CD8-positive, alpha-beta memory T cell (primary cell): Measurements from ENCODE around the gene NR4A1. TPM values are rescaled to one million over a fixed set of nuclear protein-coding genes. Genes with fewer than 3 reads are reported as not detected.

Experiments used
- CTCF ChIA-PET: fragments of 350-600 bp; sonication (Branson Sonifier 250); formaldehyde crosslinking; loops from one replicate; lab custom pipeline; 2021; ENCODE audit warnings: antibody characterized with exemption; lab: Charles Lee
- POLR2A ChIA-PET: fragments of 350-600 bp; sonication (Branson Sonifier 250); formaldehyde crosslinking; loops from one replicate; lab custom pipeline; 2021; ENCODE audit warnings: antibody characterized with exemption; lab: Charles Lee
- DNase-seq, 5 donors: peaks; one replicate each; pipeline versions ENCODE4 v3.0.0 to v3.0.0-alpha.2; 2020 to 2022; ENCODE audit warnings: mixed read lengths in 1 of 5
- H3K27ac ChIP-seq: one replicate; pipeline ENCODE4 v1.7.0; 2013; ENCODE audit warnings: low read depth, mild to moderate bottlenecking, low read length, moderate library complexity
- H3K27me3 ChIP-seq: 2 replicates; pipeline ENCODE4 v1.7.0; 2013; ENCODE audit warnings: low read length, mild to moderate bottlenecking; ENCODE audit not compliant: insufficient read depth, poor library complexity, severe bottlenecking
- H3K36me3 ChIP-seq: 2 replicates; pipeline ENCODE4 v1.7.0; 2013; ENCODE audit warnings: mild to moderate bottlenecking, low read length, moderate library complexity; ENCODE audit not compliant: insufficient read depth
- H3K4me1 ChIP-seq: 2 replicates; pipeline ENCODE4 v1.7.0; 2013; ENCODE audit warnings: mild to moderate bottlenecking, low read length, moderate library complexity; ENCODE audit not compliant: insufficient read depth
- H3K4me3 ChIP-seq: 2 replicates; pipeline ENCODE4 v1.7.0; 2013; ENCODE audit warnings: mild to moderate bottlenecking, low read length
- H3K9me3 ChIP-seq: 2 replicates; pipeline ENCODE4 v1.7.0; 2013; ENCODE audit warnings: mild to moderate bottlenecking, low read length
- H3K27ac Mint-ChIP-seq, 8 donors: one replicate each; pipeline ENCODE4 v1.8.0; 2020 to 2021; ENCODE audit warnings: mixed read lengths in 8 of 8, mild to moderate bottlenecking in 6 of 8, inconsistent platforms in 3 of 8, moderate library complexity in 3 of 8
- H3K27me3 Mint-ChIP-seq, 2 donors: one replicate each; pipeline ENCODE4 v1.8.0; 2020 to 2021; ENCODE audit warnings: mixed read lengths in 2 of 2, mild to moderate bottlenecking in 1 of 2, moderate library complexity in 1 of 2
- H3K36me3 Mint-ChIP-seq, 3 donors: one replicate each; pipeline ENCODE4 v1.8.0; 2020 to 2021; ENCODE audit warnings: mixed read lengths in 3 of 3, inconsistent platforms in 1 of 3, mild to moderate bottlenecking in 1 of 3
- H3K4me1 Mint-ChIP-seq, 3 donors: one replicate each; pipeline ENCODE4 v1.8.0; 2020 to 2021; ENCODE audit warnings: mixed read lengths in 3 of 3, inconsistent platforms in 1 of 3, mild to moderate bottlenecking in 1 of 3
- H3K4me3 Mint-ChIP-seq, 7 donors: one replicate each; pipeline ENCODE4 v1.8.0; 2020 to 2021; ENCODE audit warnings: mixed read lengths in 7 of 7, mild to moderate bottlenecking in 6 of 7, moderate library complexity in 4 of 7, inconsistent platforms in 2 of 7
- H3K9me3 Mint-ChIP-seq, 5 donors: one replicate each; pipeline ENCODE4 v1.8.0; 2020 to 2022; ENCODE audit warnings: mixed read lengths in 5 of 5, mild to moderate bottlenecking in 3 of 5, moderate library complexity in 2 of 5, inconsistent platforms in 1 of 5
- polyA plus RNA-seq: library from polyadenylated mRNA; unstranded; fragments of 300-500 nt; fragmentation: Illumina TruSeq; gene quantifications from one replicate; pipeline ENCODE4 v1.2.3, GENCODE V29; 2021
- total RNA-seq, 2 experiments: library from RNA; stranded (reverse); gene quantifications; one replicate each; pipeline ENCODE4 v1.2.3, GENCODE V29; 2021

Gene NR4A1
- total and polyA plus RNA-seq, 3 experiments from 2014 or later = 0.84 to 23.4 (median 20.4) TPM

- Mint-ChIP-seq H3K4me3 (no peak overlapping the region), H3K27me3 (peaks cover 7 to 20% of the 10 kb centered on the region in 2 donors), H3K27ac (peak overlapping the region in 1 of 8 donors; percentile 75), H3K9me3 (no peaks in the 10 kb centered on the region), H3K4me1 (no peaks in the 10 kb centered on the region), H3K36me3 (peaks cover 0 to under 1% (median 0%) of the 10 kb centered on the region in 3 donors)
- POLR2A ChIA-PET = no interaction called here
- Histone ChIP-seq H3K4me1 (no peaks in the 10 kb centered on the region), H3K27ac (no peak overlapping the region), H3K9me3 (no peaks in the 10 kb centered on the region), H3K27me3 (no peaks in the 10 kb centered on the region), H3K36me3 (no peaks in the 10 kb centered on the region), H3K4me3 (no peak overlapping the region)
- CTCF ChIA-PET = interaction anchor here (1.9 to 3.1 kb wide), 2 partner anchors 19 to 38 kb away, joined by 4 to 14 read pairs; no protein-coding TSS in a partner anchor
- no peak for DNase-seq
Measured at GRCh38 chr12:52063082-52063924, 12.1 kb downstream of the NR4A1 start.

- H3K4me3 Mint-ChIP-seq = no peak overlapping the region
- CTCF ChIA-PET = interaction anchor here (0.9 to 25.6 kb wide), 2 partner anchors 37 to 72 kb away, joined by 3 to 580 read pairs; no protein-coding TSS in a partner anchor
- H3K27me3 Mint-ChIP-seq = peaks cover 7 to 20% of the 10 kb centered on the region in 2 donors
Measured at GRCh38 chr12:52063981-52064649, 12.9 kb downstream of the NR4A1 start.

GRCh38 chr12:52066346-52067080 is 15.3 kb downstream of the NR4A1 start:
- peaks cover 21 to 25% (median 25%) of the 10 kb centered on the region in 3 donors for H3K4me1 Mint-ChIP-seq
- peaks cover 7 to 20% of the 10 kb centered on the region in 2 donors for H3K27me3 Mint-ChIP-seq
- peaks cover 17% of the 10 kb centered on the region for H3K4me1 ChIP-seq
- CTCF ChIA-PET = interaction anchor here (1.1 to 25.6 kb wide), 2 partner anchors 11 to 40 kb away, joined by 4 to 580 read pairs; no protein-coding TSS in a partner anchor
- no peaks in the 10 kb centered on the region for H3K27me3 ChIP-seq
- no peaks in the 10 kb centered on the region for H3K9me3 Mint-ChIP-seq
- no peak overlapping the region for H3K27ac ChIP-seq
- H3K36me3 ChIP-seq = no peaks in the 10 kb centered on the region
- H3K4me3 Mint-ChIP-seq = peak overlapping the region in 1 of 7 donors; percentile 48
- H3K36me3 Mint-ChIP-seq = peaks cover 0 to 10% (median 0%) of the 10 kb centered on the region in 3 donors
- no peak for DNase-seq
- no peak overlapping the region for H3K4me3 ChIP-seq
- POLR2A ChIA-PET = no interaction called here
- no peaks in the 10 kb centered on the region for H3K9me3 ChIP-seq
- H3K27ac Mint-ChIP-seq = peak overlapping the region in 4 of 8 donors; percentile 12 to 61 (median 34)

More at GRCh38 chr12:52063981-52064649, 12.9 kb downstream of the NR4A1 start:
- H3K27ac ChIP-seq = no peak overlapping the region
- DNase-seq = no peak
- POLR2A ChIA-PET = interaction anchor here (0.7 kb wide), 1 partner anchor 24 kb away, joined by 4 read pairs; no protein-coding TSS in a partner anchor
- no peaks in the 10 kb centered on the region for H3K36me3 Mint-ChIP-seq
- H3K4me1 Mint-ChIP-seq = peaks cover 3 to 4% (median 4%) of the 10 kb centered on the region in 3 donors
- H3K4me3 ChIP-seq = no peak overlapping the region
- H3K27me3 ChIP-seq = no peaks in the 10 kb centered on the region
- H3K27ac Mint-ChIP-seq = peak overlapping the region in 1 of 8 donors; percentile 70
- no peaks in the 10 kb centered on the region for H3K36me3 ChIP-seq
- H3K9me3 Mint-ChIP-seq = no peaks in the 10 kb centered on the region
- H3K9me3 ChIP-seq = no peaks in the 10 kb centered on the region
- peaks cover 2% of the 10 kb centered on the region for H3K4me1 ChIP-seq

- peaks cover 0 to 12% (median 0%) of the 10 kb centered on the region in 3 donors for H3K36me3 Mint-ChIP-seq
- Histone ChIP-seq H3K4me3 (no peak overlapping the region), H3K27me3 (no peaks in the 10 kb centered on the region), H3K9me3 (no peaks in the 10 kb centered on the region), H3K36me3 (no peaks in the 10 kb centered on the region), H3K4me1 (peaks cover 22% of the 10 kb centered on the region), H3K27ac (no peak overlapping the region)
- ChIA-PET CTCF (interaction anchor here (1.1 to 25.6 kb wide), 3 partner anchors 12 to 40 kb away, joined by 4 to 580 read pairs (median 17); partner anchors contain the start of gene NR4A1), POLR2A (no interaction called here)
- no peak for DNase-seq
- H3K27ac Mint-ChIP-seq = peak overlapping the region in 2 of 8 donors; percentile 17 to 19
- peaks cover 25 to 30% (median 29%) of the 10 kb centered on the region in 3 donors for H3K4me1 Mint-ChIP-seq
- H3K4me3 Mint-ChIP-seq = peak overlapping the region in 1 of 7 donors; percentile 48
- H3K27me3 Mint-ChIP-seq = peaks cover 7 to 20% of the 10 kb centered on the region in 2 donors
- no peaks in the 10 kb centered on the region for H3K9me3 Mint-ChIP-seq
Measured at GRCh38 chr12:52067081-52067374, 15.8 kb downstream of the NR4A1 start.

DNA sequence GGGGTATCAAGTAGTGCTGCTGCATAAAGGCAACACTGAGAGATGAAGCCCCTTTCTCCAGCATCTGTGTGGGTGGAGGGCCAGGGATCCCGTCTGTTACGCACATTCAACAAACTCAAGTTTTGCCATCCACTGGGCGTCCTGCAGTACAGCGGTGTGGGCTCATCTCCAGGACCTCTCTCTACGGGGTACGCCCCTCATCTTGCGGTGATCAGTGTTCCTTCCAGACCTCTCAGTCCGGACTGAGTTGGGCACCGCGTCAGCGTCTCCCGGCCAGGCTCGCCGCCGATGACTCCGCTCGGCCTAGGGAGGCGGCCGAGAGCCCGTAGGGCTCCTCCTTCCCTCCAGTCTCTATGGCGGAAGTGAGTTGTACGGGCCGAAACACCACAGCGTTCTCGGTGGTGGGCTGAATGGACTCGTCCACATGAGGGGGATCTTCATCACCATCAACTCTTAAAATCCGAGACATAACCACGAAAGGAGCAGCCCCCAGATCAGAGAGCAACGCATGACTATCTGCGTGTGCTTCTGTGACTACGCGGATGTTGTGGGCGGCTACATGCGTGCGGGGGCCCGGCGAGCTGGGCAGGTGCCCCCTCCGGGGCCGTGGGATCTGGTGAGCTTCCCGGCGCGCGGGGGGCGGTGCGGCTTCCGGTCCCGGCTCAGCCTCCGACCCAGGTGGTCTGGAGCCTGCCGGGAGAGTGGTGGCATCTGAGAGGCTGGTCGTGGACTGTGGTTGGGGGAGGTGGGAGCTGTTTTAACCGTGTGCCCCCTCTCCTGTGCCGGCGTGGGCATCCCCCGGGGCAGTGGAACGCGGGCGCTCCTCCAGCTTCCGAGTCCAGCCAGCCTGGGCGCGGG is 18.3 kb downstream of the NR4A1 start, which contains the start of gene ATG101:
Gene ATG101, plus strand, starts transcription at position 652 of the 858 bp plus-strand sequence. CDS start 3,673 bp downstream, outside the sequence.
- DNase-seq = peak; percentile 75 to 92 (median 90)
- Histone ChIP-seq H3K27me3 (no peaks in the 10 kb centered on the region), H3K4me3 (peak within 1 kb of the TSS; percentile 95), H3K4me1 (peaks cover 36% of the 10 kb centered on the region), H3K27ac (peak within 1 kb of the TSS; percentile 90), H3K36me3 (peaks cover 14% of the 10 kb centered on the region), H3K9me3 (no peaks in the 10 kb centered on the region)
- peaks cover 3 to 14% of the 10 kb centered on the region in 2 donors for H3K27me3 Mint-ChIP-seq
- H3K4me1 Mint-ChIP-seq = peaks cover 40 to 51% (median 48%) of the 10 kb centered on the region in 3 donors
- ChIA-PET CTCF (interaction anchor here (0.7 to 25.6 kb wide), 9 partner anchors 10 to 43 kb away, joined by 3 to 580 read pairs (median 5); partner anchors contain the start of genes NR4A1 and SMIM41), POLR2A (interaction anchor here (0.8 to 2.0 kb wide), 8 partner anchors 12 to 63 kb away, joined by 3 to 20 read pairs (median 4); partner anchors contain the start of genes NR4A1 and TAMALIN)
- peaks cover 0 to 35% (median 10%) of the 10 kb centered on the region in 3 donors for H3K36me3 Mint-ChIP-seq
- H3K9me3 Mint-ChIP-seq = no peaks in the 10 kb centered on the region
- H3K27ac Mint-ChIP-seq = peak within 1 kb of the TSS; percentile 96 to 100 (median 99)
- H3K4me3 Mint-ChIP-seq = peak within 1 kb of the TSS; percentile 94 to 99 (median 98)

GRCh38 chr12:52070185-52070925 is 19.1 kb downstream of the NR4A1 start:
- Histone ChIP-seq H3K27ac (peak overlapping the region; percentile 90), H3K27me3 (no peaks in the 10 kb centered on the region), H3K36me3 (peaks cover 22% of the 10 kb centered on the region), H3K4me3 (peak overlapping the region; percentile 95), H3K9me3 (no peaks in the 10 kb centered on the region), H3K4me1 (peaks cover 36% of the 10 kb centered on the region)
- CTCF ChIA-PET = interaction anchor here (0.7 to 25.6 kb wide), 10 partner anchors 9 to 43 kb away, joined by 3 to 580 read pairs (median 4); partner anchors contain the start of genes NR4A1 and SMIM41
- POLR2A ChIA-PET = interaction anchor here (0.8 to 2.0 kb wide), 8 partner anchors 11 to 64 kb away, joined by 3 to 20 read pairs (median 4); partner anchors contain the start of genes NR4A1 and TAMALIN
- DNase-seq = no peak
- Mint-ChIP-seq H3K4me1 (peaks cover 40 to 52% (median 51%) of the 10 kb centered on the region in 3 donors), H3K27me3 (peaks cover 2 to 8% of the 10 kb centered on the region in 2 donors), H3K4me3 (peak overlapping the region; percentile 94 to 99 (median 98)), H3K36me3 (peaks cover 0 to 43% (median 13%) of the 10 kb centered on the region in 3 donors), H3K9me3 (no peaks in the 10 kb centered on the region), H3K27ac (peak overlapping the region; percentile 96 to 100 (median 99))
